Measurements from ENCODE around the gene IZUMO1. TPM values are rescaled to one million over a fixed set of nuclear protein-coding genes. Genes with fewer than 3 reads are reported as not detected.

The IZUMO1 gene
- total and polyA plus RNA-seq, 9 of the 15 experiments (the other 6 are each of a cell fraction or from before 2014, with no cell fraction given): 0.14 to 2.1 (median 0.73) TPM

DNA sequence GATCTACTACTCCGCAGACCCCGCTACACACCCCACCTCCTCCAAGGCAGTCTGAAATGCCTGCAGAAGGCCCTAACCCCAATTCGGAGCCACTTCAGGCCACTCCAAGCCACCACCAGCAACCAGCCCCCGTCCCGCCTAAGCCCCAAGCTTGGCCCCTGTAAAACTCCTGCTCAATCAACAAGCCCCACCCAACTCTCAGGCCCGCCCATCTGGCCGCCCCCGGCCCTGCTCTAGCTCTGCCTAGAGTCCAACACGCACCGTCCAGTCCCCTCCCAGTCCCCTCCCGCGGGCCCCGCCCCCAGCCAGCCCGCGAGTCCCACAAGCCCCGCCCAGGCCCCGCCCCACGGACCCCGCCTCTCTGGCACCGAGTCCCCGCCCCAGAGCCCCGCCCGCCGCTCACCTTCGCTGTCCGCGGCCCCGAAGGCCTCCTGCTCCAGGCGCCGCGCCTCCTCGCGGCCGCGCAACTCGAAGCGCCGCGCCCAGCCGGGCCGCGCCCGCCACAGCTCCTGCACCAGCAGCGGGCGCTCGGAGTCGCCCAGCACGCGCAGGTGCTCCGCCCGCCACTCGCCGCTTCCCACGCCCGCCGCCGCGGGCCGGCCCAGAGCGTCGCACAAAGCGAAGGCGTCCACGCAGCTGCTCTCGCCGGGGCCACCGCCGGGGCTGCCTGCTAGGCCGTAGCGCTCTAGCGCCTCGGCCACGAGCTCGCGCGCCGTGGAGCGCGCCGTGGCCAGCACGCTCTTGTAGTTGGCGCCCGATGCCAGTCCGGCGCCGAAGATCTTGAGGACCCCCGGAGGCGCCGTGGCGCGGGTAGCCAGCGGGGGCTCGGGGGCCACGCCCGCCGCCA is 7.9 kb downstream of the IZUMO1 start (continued):
- TF ChIP-seq NUFIP1 (IDR thresholded peaks at IDR 0.05; ENCODE audit: partially characterized antibody): no peak
- TF ChIP-seq, protein P1, sequence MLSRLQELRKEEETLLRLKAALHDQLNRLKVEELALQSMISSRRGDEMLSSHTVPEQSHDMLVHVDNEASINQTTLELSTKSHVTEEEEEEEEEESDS (CRISPR knock-in tag; IDR thresholded peaks at IDR 0.05): no peak
- TF ChIP-seq, protein P2, sequence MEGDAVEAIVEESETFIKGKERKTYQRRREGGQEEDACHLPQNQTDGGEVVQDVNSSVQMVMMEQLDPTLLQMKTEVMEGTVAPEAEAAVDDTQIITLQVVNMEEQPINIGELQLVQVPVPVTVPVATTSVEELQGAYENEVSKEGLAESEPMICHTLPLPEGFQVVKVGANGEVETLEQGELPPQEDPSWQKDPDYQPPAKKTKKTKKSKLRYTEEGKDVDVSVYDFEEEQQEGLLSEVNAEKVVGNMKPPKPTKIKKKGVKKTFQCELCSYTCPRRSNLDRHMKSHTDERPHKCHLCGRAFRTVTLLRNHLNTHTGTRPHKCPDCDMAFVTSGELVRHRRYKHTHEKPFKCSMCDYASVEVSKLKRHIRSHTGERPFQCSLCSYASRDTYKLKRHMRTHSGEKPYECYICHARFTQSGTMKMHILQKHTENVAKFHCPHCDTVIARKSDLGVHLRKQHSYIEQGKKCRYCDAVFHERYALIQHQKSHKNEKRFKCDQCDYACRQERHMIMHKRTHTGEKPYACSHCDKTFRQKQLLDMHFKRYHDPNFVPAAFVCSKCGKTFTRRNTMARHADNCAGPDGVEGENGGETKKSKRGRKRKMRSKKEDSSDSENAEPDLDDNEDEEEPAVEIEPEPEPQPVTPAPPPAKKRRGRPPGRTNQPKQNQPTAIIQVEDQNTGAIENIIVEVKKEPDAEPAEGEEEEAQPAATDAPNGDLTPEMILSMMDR (IDR thresholded peaks at IDR 0.05 in 2 of 3, conservative IDR thresholded peaks at IDR 0.05 in 1 of 3; ENCODE audit: insufficient read depth in 2 of 3, low read depth in 1 of 3, low read length in 3 of 3): peak in 2 of 3 experiments; percentile 88 to 98; a peak in 5 of 6 replicates
- TF ChIP-seq, protein P3, sequence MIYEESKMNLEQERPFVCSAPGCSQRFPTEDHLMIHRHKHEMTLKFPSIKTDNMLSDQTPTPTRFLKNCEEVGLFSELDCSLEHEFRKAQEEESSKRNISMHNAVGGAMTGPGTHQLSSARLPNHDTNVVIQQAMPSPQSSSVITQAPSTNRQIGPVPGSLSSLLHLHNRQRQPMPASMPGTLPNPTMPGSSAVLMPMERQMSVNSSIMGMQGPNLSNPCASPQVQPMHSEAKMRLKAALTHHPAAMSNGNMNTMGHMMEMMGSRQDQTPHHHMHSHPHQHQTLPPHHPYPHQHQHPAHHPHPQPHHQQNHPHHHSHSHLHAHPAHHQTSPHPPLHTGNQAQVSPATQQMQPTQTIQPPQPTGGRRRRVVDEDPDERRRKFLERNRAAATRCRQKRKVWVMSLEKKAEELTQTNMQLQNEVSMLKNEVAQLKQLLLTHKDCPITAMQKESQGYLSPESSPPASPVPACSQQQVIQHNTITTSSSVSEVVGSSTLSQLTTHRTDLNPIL (CRISPR knock-in tag; IDR thresholded peaks at IDR 0.05): no peak
- TF ChIP-seq NONO (IDR thresholded peaks at IDR 0.05; ENCODE audit: low read depth in 2 of 2, low read length in 1 of 2): peak in 1 of 2 experiments; percentile 85; a peak in 1 of 4 replicates
- no peak for TF ChIP-seq DACH1 (IDR thresholded peaks at IDR 0.05; ENCODE audit: partially characterized antibody)
- TF ChIP-seq BDP1 (IDR thresholded peaks at IDR 0.05; ENCODE audit: insufficient read depth, insufficient read length): no peak
- TF ChIP-seq NELFE (IDR thresholded peaks at IDR 0.05; ENCODE audit: insufficient read depth, insufficient read length): no peak
- no peak for TF ChIP-seq NFXL1 (CRISPR knock-in tag; IDR thresholded peaks at IDR 0.05)
- peak; percentile 45 for TF ChIP-seq RBM22 (IDR thresholded peaks at IDR 0.05; ENCODE audit: low read depth, low read length, poor library complexity, severe bottlenecking)
- no peak for TF ChIP-seq KAT2B (IDR thresholded peaks at IDR 0.05; ENCODE audit: low read depth, low read length)
- TF ChIP-seq, protein P4, sequence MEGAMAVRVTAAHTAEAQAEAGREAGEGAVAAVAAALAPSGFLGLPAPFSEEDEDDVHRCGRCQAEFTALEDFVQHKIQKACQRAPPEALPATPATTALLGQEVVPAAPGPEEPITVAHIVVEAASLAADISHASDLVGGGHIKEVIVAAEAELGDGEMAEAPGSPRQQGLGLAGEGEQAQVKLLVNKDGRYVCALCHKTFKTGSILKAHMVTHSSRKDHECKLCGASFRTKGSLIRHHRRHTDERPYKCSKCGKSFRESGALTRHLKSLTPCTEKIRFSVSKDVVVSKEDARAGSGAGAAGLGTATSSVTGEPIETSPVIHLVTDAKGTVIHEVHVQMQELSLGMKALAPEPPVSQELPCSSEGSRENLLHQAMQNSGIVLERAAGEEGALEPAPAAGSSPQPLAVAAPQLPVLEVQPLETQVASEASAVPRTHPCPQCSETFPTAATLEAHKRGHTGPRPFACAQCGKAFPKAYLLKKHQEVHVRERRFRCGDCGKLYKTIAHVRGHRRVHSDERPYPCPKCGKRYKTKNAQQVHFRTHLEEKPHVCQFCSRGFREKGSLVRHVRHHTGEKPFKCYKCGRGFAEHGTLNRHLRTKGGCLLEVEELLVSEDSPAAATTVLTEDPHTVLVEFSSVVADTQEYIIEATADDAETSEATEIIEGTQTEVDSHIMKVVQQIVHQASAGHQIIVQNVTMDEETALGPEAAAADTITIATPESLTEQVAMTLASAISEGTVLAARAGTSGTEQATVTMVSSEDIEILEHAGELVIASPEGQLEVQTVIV (CRISPR knock-in tag; IDR thresholded peaks at IDR 0.05; ENCODE audit: borderline replicate concordance): no peak
- no peak for TF ChIP-seq GABPA (tag; conservative IDR thresholded peaks at IDR 0.05; ENCODE audit: low read depth)
- no peak for TF ChIP-seq ZNF232 (CRISPR knock-in tag; IDR thresholded peaks at IDR 0.05)
- TF ChIP-seq, protein P5, sequence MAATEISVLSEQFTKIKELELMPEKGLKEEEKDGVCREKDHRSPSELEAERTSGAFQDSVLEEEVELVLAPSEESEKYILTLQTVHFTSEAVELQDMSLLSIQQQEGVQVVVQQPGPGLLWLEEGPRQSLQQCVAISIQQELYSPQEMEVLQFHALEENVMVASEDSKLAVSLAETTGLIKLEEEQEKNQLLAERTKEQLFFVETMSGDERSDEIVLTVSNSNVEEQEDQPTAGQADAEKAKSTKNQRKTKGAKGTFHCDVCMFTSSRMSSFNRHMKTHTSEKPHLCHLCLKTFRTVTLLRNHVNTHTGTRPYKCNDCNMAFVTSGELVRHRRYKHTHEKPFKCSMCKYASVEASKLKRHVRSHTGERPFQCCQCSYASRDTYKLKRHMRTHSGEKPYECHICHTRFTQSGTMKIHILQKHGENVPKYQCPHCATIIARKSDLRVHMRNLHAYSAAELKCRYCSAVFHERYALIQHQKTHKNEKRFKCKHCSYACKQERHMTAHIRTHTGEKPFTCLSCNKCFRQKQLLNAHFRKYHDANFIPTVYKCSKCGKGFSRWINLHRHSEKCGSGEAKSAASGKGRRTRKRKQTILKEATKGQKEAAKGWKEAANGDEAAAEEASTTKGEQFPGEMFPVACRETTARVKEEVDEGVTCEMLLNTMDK (IDR thresholded peaks at IDR 0.05; ENCODE audit: borderline replicate concordance, insufficient read depth, low read depth, low read length, poor library complexity, severe bottlenecking): peak; percentile 75
- TF ChIP-seq ZNF717 (CRISPR knock-in tag; IDR thresholded peaks at IDR 0.05): no peak
- peak; percentile 94 for TF ChIP-seq RB1 (IDR thresholded peaks at IDR 0.05; ENCODE audit: low read depth)
- TF ChIP-seq IFI16 (CRISPR knock-in tag; IDR thresholded peaks at IDR 0.05): no peak
- TF ChIP-seq ZBED1 (IDR thresholded peaks at IDR 0.05): no peak
- peak; percentile 98 for TF ChIP-seq L3MBTL2 (IDR thresholded peaks at IDR 0.05)
- no peak for TF ChIP-seq TRIM28 (IDR thresholded peaks at IDR 0.05)
